Fibroblast of pulmonary artery (primary cell): ENCODE data around the gene GRIP1.

Experiments
- DNase-seq: peaks from one replicate; pipeline ENCODE4 v3.0.0-alpha.2; 2010; ENCODE audit warnings: low read depth
- H3K4me3 ChIP-seq: replicated peaks from 2 replicates; pipeline ENCODE4 v1.5.1; 2011; ENCODE audit warnings: low read depth, mild to moderate bottlenecking, control low read depth, low read length, moderate library complexity
- CTCF ChIP-seq: IDR thresholded peaks from 2 replicates; pipeline ENCODE4 v1.5.1; 2011; ENCODE audit warnings: mild to moderate bottlenecking, control low read depth, low read length, inconsistent platforms; ENCODE audit errors: missing control alignments

Gene GRIP1

GRCh38 chr12:66692170-66692569 is 13.3 kb upstream of the GRIP1 start:
- no peak overlapping the region for H3K4me3 ChIP-seq
- no peak for DNase-seq
- TF ChIP-seq CTCF = no peak

- peak; percentile 32 for DNase-seq
- peak; percentile 47 for TF ChIP-seq CTCF
- no peak overlapping the region for H3K4me3 ChIP-seq
Observed at GRCh38 chr12:66688846-66689439, 10.1 kb upstream of the GRIP1 start.

- DNase-seq = no peak
- no peak for TF ChIP-seq CTCF
- H3K4me3 ChIP-seq = no peak overlapping the region
Observed at GRCh38 chr12:66684222-66684621, 5.3 kb upstream of the GRIP1 start.

- H3K4me3 ChIP-seq = no peak overlapping the region
- TF ChIP-seq CTCF = no peak
- no peak for DNase-seq
Observed at GRCh38 chr12:66683822-66684221, 4.9 kb upstream of the GRIP1 start.

GRCh38 chr12:66683073-66683472 is 4.2 kb upstream of the GRIP1 start:
- no peak overlapping the region for H3K4me3 ChIP-seq
- no peak for TF ChIP-seq CTCF
- DNase-seq = no peak

GRCh38 chr12:66679461-66680084 is 697 bp upstream of the GRIP1 start:
- no peak for TF ChIP-seq CTCF
- H3K4me3 ChIP-seq = no peak overlapping the region
- no peak for DNase-seq

- no peak overlapping the region for H3K4me3 ChIP-seq
- TF ChIP-seq CTCF = no peak
- DNase-seq = no peak
Observed at GRCh38 chr12:66676241-66676640, 2.6 kb downstream of the GRIP1 start.
